ENCODE measurements around the gene SMAD6. TPM values are rescaled to one million over a fixed set of nuclear protein-coding genes. Genes with fewer than 3 reads are reported as not detected.

The SMAD6 gene
- total and polyA plus RNA-seq, 10 of the 15 experiments (the other 5 are each of a cell fraction or from before 2014, with no cell fraction given), result under 0.01 to 0.10 (median 0.03) TPM; not detected in 7

DNA sequence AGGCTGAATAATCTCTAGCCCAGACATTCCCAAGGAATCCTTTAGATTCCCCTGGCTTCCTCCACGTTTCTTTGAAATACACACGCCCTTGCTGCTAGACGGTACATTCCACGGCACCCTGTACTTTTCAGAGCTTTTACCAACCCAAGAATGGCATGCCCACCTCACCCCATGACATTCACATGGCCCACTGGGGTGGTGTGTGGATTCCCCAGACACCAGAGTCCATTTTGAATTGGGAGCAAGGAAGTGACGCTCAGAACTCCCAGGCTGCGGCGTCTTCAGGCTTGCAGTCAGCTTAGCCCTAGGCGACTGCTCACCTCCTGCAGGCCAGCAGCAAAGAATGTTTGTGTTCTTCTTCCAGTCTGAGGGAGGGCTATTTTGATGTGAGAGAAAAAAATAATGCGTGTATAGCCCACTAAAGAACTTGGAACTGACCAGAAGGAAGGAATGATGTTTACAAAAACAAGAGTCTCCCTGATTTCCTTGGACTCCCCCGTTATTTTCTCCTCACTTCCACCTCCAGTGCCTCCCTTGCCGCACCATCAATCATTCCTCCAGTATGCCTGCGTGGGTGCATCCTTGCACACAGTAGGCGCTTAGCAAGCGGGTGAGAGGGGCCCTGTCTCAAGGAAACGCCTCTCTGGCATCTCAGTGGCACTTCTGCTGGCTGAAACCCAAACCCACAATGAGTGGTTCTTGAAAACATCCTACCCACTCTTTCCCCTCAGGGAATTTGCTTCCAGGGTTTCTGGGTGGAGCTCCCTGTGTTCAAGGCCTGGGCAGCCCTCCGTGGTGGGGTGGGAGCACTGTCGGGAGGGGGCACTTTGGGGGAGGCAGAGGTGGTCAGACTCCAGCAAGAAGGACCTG is 59.9 kb downstream of the SMAD6 start:
- FAIRE-seq (no peak), DNase-seq (ENCODE audit: low read depth, low spot score) (no peak), ATAC-seq (no peak)
- H3K79me2 ChIP-seq (ENCODE audit: control insufficient read depth, insufficient read depth, low read length), result no peaks in the 10 kb centered on the region
- TF ChIP-seq, protein P1, sequence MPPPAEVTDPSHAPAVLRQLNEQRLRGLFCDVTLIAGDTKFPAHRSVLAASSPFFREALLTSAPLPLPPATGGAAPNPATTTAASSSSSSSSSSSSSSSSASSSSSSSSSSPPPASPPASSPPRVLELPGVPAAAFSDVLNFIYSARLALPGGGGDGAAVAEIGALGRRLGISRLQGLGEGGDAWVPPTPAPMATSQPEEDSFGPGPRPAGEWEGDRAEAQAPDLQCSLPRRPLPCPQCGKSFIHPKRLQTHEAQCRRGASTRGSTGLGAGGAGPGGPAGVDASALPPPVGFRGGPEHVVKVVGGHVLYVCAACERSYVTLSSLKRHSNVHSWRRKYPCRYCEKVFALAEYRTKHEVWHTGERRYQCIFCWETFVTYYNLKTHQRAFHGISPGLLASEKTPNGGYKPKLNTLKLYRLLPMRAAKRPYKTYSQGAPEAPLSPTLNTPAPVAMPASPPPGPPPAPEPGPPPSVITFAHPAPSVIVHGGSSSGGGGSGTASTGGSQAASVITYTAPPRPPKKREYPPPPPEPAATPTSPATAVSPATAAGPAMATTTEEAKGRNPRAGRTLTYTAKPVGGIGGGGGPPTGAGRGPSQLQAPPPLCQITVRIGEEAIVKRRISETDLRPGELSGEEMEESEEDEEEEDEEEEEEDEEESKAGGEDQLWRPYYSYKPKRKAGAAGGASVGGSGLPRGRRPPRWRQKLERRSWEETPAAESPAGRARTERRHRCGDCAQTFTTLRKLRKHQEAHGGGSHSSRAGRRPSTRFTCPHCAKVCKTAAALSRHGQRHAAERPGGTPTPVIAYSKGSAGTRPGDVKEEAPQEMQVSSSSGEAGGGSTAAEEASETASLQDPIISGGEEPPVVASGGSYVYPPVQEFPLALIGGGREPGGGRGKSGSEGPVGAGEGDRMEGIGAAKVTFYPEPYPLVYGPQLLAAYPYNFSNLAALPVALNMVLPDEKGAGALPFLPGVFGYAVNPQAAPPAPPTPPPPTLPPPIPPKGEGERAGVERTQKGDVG (CRISPR knock-in tag; IDR thresholded peaks at IDR 0.05), result no peak
- TF ChIP-seq CHD4 (IDR thresholded peaks at IDR 0.05), result no peak
- TF ChIP-seq NR2F1 (conservative IDR thresholded peaks at IDR 0.05), result no peak
- TF ChIP-seq CHD2 (IDR thresholded peaks at IDR 0.05; ENCODE audit: borderline replicate concordance, low read depth, low read length), result no peak
- TF ChIP-seq, protein P2, sequence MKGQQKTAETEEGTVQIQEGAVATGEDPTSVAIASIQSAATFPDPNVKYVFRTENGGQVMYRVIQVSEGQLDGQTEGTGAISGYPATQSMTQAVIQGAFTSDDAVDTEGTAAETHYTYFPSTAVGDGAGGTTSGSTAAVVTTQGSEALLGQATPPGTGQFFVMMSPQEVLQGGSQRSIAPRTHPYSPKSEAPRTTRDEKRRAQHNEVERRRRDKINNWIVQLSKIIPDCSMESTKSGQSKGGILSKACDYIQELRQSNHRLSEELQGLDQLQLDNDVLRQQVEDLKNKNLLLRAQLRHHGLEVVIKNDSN (IDR thresholded peaks at IDR 0.05; ENCODE audit: borderline replicate concordance, extremely low read length, insufficient read depth, low read depth, low read length), result no peak
- no peak for TF ChIP-seq SRF (IDR thresholded peaks at IDR 0.05; ENCODE audit: low read depth in 2 of 2, low read length in 2 of 2)
- TF ChIP-seq, protein P3, sequence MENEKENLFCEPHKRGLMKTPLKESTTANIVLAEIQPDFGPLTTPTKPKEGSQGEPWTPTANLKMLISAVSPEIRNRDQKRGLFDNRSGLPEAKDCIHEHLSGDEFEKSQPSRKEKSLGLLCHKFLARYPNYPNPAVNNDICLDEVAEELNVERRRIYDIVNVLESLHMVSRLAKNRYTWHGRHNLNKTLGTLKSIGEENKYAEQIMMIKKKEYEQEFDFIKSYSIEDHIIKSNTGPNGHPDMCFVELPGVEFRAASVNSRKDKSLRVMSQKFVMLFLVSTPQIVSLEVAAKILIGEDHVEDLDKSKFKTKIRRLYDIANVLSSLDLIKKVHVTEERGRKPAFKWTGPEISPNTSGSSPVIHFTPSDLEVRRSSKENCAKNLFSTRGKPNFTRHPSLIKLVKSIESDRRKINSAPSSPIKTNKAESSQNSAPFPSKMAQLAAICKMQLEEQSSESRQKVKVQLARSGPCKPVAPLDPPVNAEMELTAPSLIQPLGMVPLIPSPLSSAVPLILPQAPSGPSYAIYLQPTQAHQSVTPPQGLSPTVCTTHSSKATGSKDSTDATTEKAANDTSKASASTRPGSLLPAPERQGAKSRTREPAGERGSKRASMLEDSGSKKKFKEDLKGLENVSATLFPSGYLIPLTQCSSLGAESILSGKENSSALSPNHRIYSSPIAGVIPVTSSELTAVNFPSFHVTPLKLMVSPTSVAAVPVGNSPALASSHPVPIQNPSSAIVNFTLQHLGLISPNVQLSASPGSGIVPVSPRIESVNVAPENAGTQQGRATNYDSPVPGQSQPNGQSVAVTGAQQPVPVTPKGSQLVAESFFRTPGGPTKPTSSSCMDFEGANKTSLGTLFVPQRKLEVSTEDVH (IDR thresholded peaks at IDR 0.05; ENCODE audit: low read depth, partially characterized antibody), result no peak
- TF ChIP-seq TCF7 (IDR thresholded peaks at IDR 0.05; ENCODE audit: borderline replicate concordance), result no peak
- TF ChIP-seq ETV6 (conservative IDR thresholded peaks at IDR 0.05 in 1 of 2, IDR thresholded peaks at IDR 0.05 in 1 of 2; ENCODE audit: borderline replicate concordance in 1 of 2, low read depth in 1 of 2), result no peak
- H2AFZ ChIP-seq (ENCODE audit: control insufficient read depth, low read depth, low read length), result no peak overlapping the region
- BruUV-seq (replicated peaks), result no TSS peak
- H3K27ac ChIP-seq (ENCODE audit: control insufficient read depth, insufficient read depth), result no peak overlapping the region
- ChIA-PET CTCF (no interaction called here), POLR2A (no interaction called here), SMC1A (ENCODE audit: uncharacterized antibody, unreplicated experiment) (interaction anchor here (1.4 kb wide), 1 partner anchor 14 kb away, joined by 3 read pairs; no protein-coding TSS in a partner anchor), RAD21 (ENCODE audit: unreplicated experiment) (interaction anchor here (1.0 to 1.1 kb wide), 2 partner anchors 10 to 324 kb away, joined by 3 read pairs; no protein-coding TSS in a partner anchor)
- H3K4me1 ChIP-seq (ENCODE audit: control insufficient read depth, insufficient read depth, low read length), result peaks cover 9% of the 10 kb centered on the region
- 37% methylated on average over 17 of the region's 17 CpGs for WGBS (ENCODE audit: insufficient coverage, insufficient replicate concordance, low lambda C conversion rate, missing lambda C conversion rate)
- peaks cover 0 to 3% of the 10 kb centered on the region in 2 experiments; a peak in 2 of 4 replicates for H3K27me3 ChIP-seq (replicated peaks in 1 of 2; ENCODE audit: control insufficient read depth in 2 of 2, insufficient read depth in 2 of 2, low read length in 1 of 2)
- intact Hi-C loops (cut with micrococcal nuclease; ENCODE audit: unreplicated experiment), result no loop called here
- H3K4me2 ChIP-seq (ENCODE audit: control insufficient read depth, insufficient read depth), result no peak overlapping the region
- in situ Hi-C loops (cut with MboI), result loop anchor here (25.0 kb wide), 1 partner anchor 150 kb away; no protein-coding TSS in a partner anchor
- no peak overlapping the region for H3K9ac ChIP-seq (ENCODE audit: control insufficient read depth, insufficient read depth, low read length)
- no peak overlapping the region for H3K4me3 ChIP-seq
- H4K20me1 ChIP-seq (ENCODE audit: control insufficient read depth, insufficient read depth), result no peaks in the 10 kb centered on the region
- no peaks in the 10 kb centered on the region for H3K36me3 ChIP-seq (ENCODE audit: control insufficient read depth in 2 of 2, insufficient read depth in 2 of 2, low read length in 1 of 2)
- no peaks in the 10 kb centered on the region for H3K9me3 ChIP-seq (replicated peaks; ENCODE audit: control insufficient read depth, insufficient read depth, low read length)

Measured in GM12878 (cell line).